Measurements from ENCODE around the gene TMEM129. TPM values are rescaled to one million over a fixed set of nuclear protein-coding genes. Genes with fewer than 3 reads are reported as not detected.

TMEM129 gene
- total and polyA plus RNA-seq, 10 of the 15 experiments (the other 5 are each of a cell fraction or from before 2014, with no cell fraction given) = 0.19 to 24.9 (median 13.2) TPM

GRCh38 chr4:1750381-1751154 is 29.4 kb upstream of the TMEM129 start:
- DNase-seq (ENCODE audit: low read depth, low spot score) (no peak), FAIRE-seq (no peak), ATAC-seq (no peak)
- ChIA-PET POLR2A (no interaction called here), RAD21 (ENCODE audit: unreplicated experiment) (interaction anchor here (0.7 kb wide), 1 partner anchor 143 kb away, joined by 4 read pairs; no protein-coding TSS in a partner anchor), CTCF (interaction anchor here (1.0 to 2.5 kb wide), 3 partner anchors 58 to 60 kb away, joined by 3 to 8 read pairs (median 3); no protein-coding TSS in a partner anchor), SMC1A (ENCODE audit: uncharacterized antibody, unreplicated experiment) (no interaction called here)
- no peaks in the 10 kb centered on the region for H3K27me3 ChIP-seq (replicated peaks in 1 of 2; ENCODE audit: control insufficient read depth in 2 of 2, insufficient read depth in 2 of 2, low read length in 1 of 2)
- H3K4me1 ChIP-seq (ENCODE audit: control insufficient read depth, insufficient read depth, low read length) = no peaks in the 10 kb centered on the region
- no peak overlapping the region for H3K4me2 ChIP-seq (ENCODE audit: control insufficient read depth, insufficient read depth)
- intact Hi-C loops (cut with micrococcal nuclease; ENCODE audit: unreplicated experiment) = no loop called here
- peaks cover 0 to 2% of the 10 kb centered on the region in 2 experiments; a peak in 2 of 4 replicates for H3K36me3 ChIP-seq (ENCODE audit: control insufficient read depth in 2 of 2, insufficient read depth in 2 of 2, low read length in 1 of 2)
- BruUV-seq (replicated peaks) = no TSS peak
- no peaks in the 10 kb centered on the region for H3K9me3 ChIP-seq (replicated peaks; ENCODE audit: control insufficient read depth, insufficient read depth, low read length)
- in situ Hi-C loops (cut with MboI) = no loop called here
- H3K9ac ChIP-seq (ENCODE audit: control insufficient read depth, insufficient read depth, low read length) = no peak overlapping the region
- no peak overlapping the region for H2AFZ ChIP-seq (ENCODE audit: control insufficient read depth, low read depth, low read length)
- 46% methylated on average over 18 of the region's 18 CpGs for WGBS (ENCODE audit: insufficient coverage, insufficient replicate concordance, low lambda C conversion rate, missing lambda C conversion rate)
- no peak overlapping the region for H3K27ac ChIP-seq (ENCODE audit: control insufficient read depth, insufficient read depth)
- H3K4me3 ChIP-seq = no peak overlapping the region
- no peaks in the 10 kb centered on the region for H4K20me1 ChIP-seq (ENCODE audit: control insufficient read depth, insufficient read depth)
- no peaks in the 10 kb centered on the region for H3K79me2 ChIP-seq (ENCODE audit: control insufficient read depth, insufficient read depth, low read length)
- TF ChIP-seq, protein P1, sequence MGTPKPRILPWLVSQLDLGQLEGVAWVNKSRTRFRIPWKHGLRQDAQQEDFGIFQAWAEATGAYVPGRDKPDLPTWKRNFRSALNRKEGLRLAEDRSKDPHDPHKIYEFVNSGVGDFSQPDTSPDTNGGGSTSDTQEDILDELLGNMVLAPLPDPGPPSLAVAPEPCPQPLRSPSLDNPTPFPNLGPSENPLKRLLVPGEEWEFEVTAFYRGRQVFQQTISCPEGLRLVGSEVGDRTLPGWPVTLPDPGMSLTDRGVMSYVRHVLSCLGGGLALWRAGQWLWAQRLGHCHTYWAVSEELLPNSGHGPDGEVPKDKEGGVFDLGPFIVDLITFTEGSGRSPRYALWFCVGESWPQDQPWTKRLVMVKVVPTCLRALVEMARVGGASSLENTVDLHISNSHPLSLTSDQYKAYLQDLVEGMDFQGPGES (IDR thresholded peaks at IDR 0.05) = no peak
- no peak for TF ChIP-seq NR2F1 (conservative IDR thresholded peaks at IDR 0.05)
- no peak for TF ChIP-seq MYB (IDR thresholded peaks at IDR 0.05; ENCODE audit: borderline replicate concordance, low read depth, low read length)
- no peak for TF ChIP-seq ZNF24 (IDR thresholded peaks at IDR 0.05)
- no peak for TF ChIP-seq RFX5 (IDR thresholded peaks at IDR 0.05; ENCODE audit: low read depth, low read length)
- TF ChIP-seq, protein P2, sequence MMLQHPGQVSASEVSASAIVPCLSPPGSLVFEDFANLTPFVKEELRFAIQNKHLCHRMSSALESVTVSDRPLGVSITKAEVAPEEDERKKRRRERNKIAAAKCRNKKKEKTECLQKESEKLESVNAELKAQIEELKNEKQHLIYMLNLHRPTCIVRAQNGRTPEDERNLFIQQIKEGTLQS (IDR thresholded peaks at IDR 0.05; ENCODE audit: borderline replicate concordance, extremely low read depth, low read depth, low read length) = no peak
- TF ChIP-seq BCL3 (IDR thresholded peaks at IDR 0.05; ENCODE audit: borderline replicate concordance, insufficient read depth, low read depth, low read length, poor library complexity, severe bottlenecking) = no peak
- TF ChIP-seq HSF1 (IDR thresholded peaks at IDR 0.05; ENCODE audit: low read depth, low read length) = no peak
- no peak for TF ChIP-seq E4F1 (IDR thresholded peaks at IDR 0.05; ENCODE audit: borderline replicate concordance, partially characterized antibody)
- TF ChIP-seq GATAD2B (conservative IDR thresholded peaks at IDR 0.05; ENCODE audit: low read depth) = no peak
- TF ChIP-seq PAX5 (IDR thresholded peaks at IDR 0.05; ENCODE audit: borderline replicate concordance, low read depth, low read length) = no peak
- TF ChIP-seq, protein P3, sequence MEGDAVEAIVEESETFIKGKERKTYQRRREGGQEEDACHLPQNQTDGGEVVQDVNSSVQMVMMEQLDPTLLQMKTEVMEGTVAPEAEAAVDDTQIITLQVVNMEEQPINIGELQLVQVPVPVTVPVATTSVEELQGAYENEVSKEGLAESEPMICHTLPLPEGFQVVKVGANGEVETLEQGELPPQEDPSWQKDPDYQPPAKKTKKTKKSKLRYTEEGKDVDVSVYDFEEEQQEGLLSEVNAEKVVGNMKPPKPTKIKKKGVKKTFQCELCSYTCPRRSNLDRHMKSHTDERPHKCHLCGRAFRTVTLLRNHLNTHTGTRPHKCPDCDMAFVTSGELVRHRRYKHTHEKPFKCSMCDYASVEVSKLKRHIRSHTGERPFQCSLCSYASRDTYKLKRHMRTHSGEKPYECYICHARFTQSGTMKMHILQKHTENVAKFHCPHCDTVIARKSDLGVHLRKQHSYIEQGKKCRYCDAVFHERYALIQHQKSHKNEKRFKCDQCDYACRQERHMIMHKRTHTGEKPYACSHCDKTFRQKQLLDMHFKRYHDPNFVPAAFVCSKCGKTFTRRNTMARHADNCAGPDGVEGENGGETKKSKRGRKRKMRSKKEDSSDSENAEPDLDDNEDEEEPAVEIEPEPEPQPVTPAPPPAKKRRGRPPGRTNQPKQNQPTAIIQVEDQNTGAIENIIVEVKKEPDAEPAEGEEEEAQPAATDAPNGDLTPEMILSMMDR (IDR thresholded peaks at IDR 0.05 in 2 of 3, conservative IDR thresholded peaks at IDR 0.05 in 1 of 3; ENCODE audit: control insufficient read depth in 2 of 3, extremely low read depth in 1 of 3, insufficient read depth in 1 of 3, low read depth in 3 of 3, low read length in 3 of 3) = no peak

All from GM12878 (cell line).